Neural progenitor cell (in vitro differentiated cells): ENCODE results near the gene MAP3K6. TPM values are rescaled to one million over a fixed set of nuclear protein-coding genes. Genes with fewer than 3 reads are reported as not detected.

ENCODE experiments used
- DNase-seq: peaks from one replicate; pipeline ENCODE4 v3.0.0-alpha.2; 2016; ENCODE audit warnings: low spot score
- H2AFZ ChIP-seq: fragments of 200-600 bp; sonication (generic); replicated peaks from 2 replicates; pipeline ENCODE4 v1.6.1; 2016; ENCODE audit warnings: antibody characterized with exemption
- H3F3A ChIP-seq: fragments of 200-600 bp; sonication (generic); 2 replicates; pipeline ENCODE4 v1.6.1; 2016; ENCODE audit warnings: antibody characterized with exemption, low read depth
- H3K27ac ChIP-seq: fragments of 200-600 bp; sonication (generic); 2 replicates; pipeline ENCODE4 v1.5.1; 2016; ENCODE audit warnings: mild to moderate bottlenecking
- H3K27me3 ChIP-seq: fragments of 200-600 bp; sonication (generic); 2 replicates; pipeline ENCODE4 v1.6.1; 2016; ENCODE audit warnings: mild to moderate bottlenecking, moderate library complexity
- H3K36me3 ChIP-seq: fragments of 200-600 bp; sonication (generic); 2 replicates; pipeline ENCODE4 v1.5.1; 2016
- H3K4me1 ChIP-seq: fragments of 200-600 bp; sonication (generic); 2 replicates; pipeline ENCODE4 v1.6.1; 2016; ENCODE audit warnings: mixed run types
- H3K4me2 ChIP-seq: fragments of 200-600 bp; sonication (generic); 2 replicates; pipeline ENCODE4 v1.6.1; 2016
- H3K4me3 ChIP-seq: fragments of 200-600 bp; sonication (generic); 2 replicates; pipeline ENCODE4 v1.5.1; 2016
- H3K79me2 ChIP-seq: fragments of 200-600 bp; sonication (generic); 2 replicates; pipeline ENCODE4 v1.6.1; 2016; ENCODE audit warnings: low read depth
- H3K9ac ChIP-seq: fragments of 200-600 bp; sonication (generic); 2 replicates; pipeline ENCODE4 v1.6.1; 2016
- H3K9me3 ChIP-seq: fragments of 200-600 bp; sonication (generic); 2 replicates; pipeline ENCODE4 v1.5.1; 2016; ENCODE audit warnings: low read depth
- H4K20me1 ChIP-seq: fragments of 200-600 bp; sonication (generic); 2 replicates; pipeline ENCODE4 v1.6.1; 2016; ENCODE audit warnings: low read depth
- H3K27ac Mint-ChIP-seq: 3 replicates; pipeline ENCODE4 v1.8.0; 2021; ENCODE audit warnings: mixed read lengths
- H3K27me3 Mint-ChIP-seq: 2 replicates; pipeline ENCODE4 v1.8.0; 2022; ENCODE audit warnings: low read depth, mild to moderate bottlenecking, inconsistent platforms, moderate library complexity, mixed read lengths; ENCODE audit not compliant: insufficient read depth
- H3K36me3 Mint-ChIP-seq: 3 replicates; pipeline ENCODE4 v1.8.0; 2021; ENCODE audit warnings: mixed read lengths
- H3K4me1 Mint-ChIP-seq: 3 replicates; pipeline ENCODE4 v1.8.0; 2021; ENCODE audit warnings: mixed read lengths
- H3K4me3 Mint-ChIP-seq: 3 replicates; pipeline ENCODE4 v1.8.0; 2021; ENCODE audit warnings: mild to moderate bottlenecking, moderate library complexity, mixed read lengths
- H3K9me3 Mint-ChIP-seq: 3 replicates; pipeline ENCODE4 v1.8.0; 2020; ENCODE audit warnings: mixed read lengths
- EZH2 ChIP-seq: fragments of 200-600 bp; sonication (generic); IDR thresholded peaks from 2 replicates; pipeline ENCODE4 v1.6.1; 2017; ENCODE audit warnings: antibody characterized with exemption, mild to moderate bottlenecking, moderate library complexity
- EZH2phosphoT487 ChIP-seq: fragments of 200-600 bp; sonication (generic); IDR thresholded peaks from 2 replicates; pipeline ENCODE4 v1.6.1; 2017; ENCODE audit warnings: antibody characterized with exemption
- total RNA-seq: library from RNA; depleted of rRNA; stranded (reverse); fragments of >200 nt; gene quantifications from 2 replicates; pipeline ENCODE4 v1.2.3, GENCODE V29; 2015; ENCODE audit warnings: low replicate concordance
- TF ChIP-seq, protein P1 (sequence below): fragments of 200-600 bp; sonication (generic); IDR thresholded peaks from 2 replicates; pipeline ENCODE4 v1.5.1; 2017; ENCODE audit warnings: antibody characterized with exemption, mild to moderate bottlenecking

The MAP3K6 gene
- total RNA-seq, 1 donor from 2014 or later: 1.9 TPM

GRCh38 chr1:27383039-27383605 is 16.4 kb upstream of the MAP3K6 start, which contains the start of gene CD164L2:
TSS of gene CD164L2 (minus strand) at chr1:27383333. CDS start at chr1:27383239, 94 bp downstream.
- peak; percentile 88 for DNase-seq
- H3K4me3 ChIP-seq: peak within 1 kb of the TSS; percentile 44
- no peaks in the 10 kb centered on the region for H3K4me1 ChIP-seq
- H4K20me1 ChIP-seq: no peaks in the 10 kb centered on the region
- no peaks in the 10 kb centered on the region for H3K36me3 ChIP-seq
- no peaks in the 10 kb centered on the region for H3K79me2 ChIP-seq
- no peaks in the 10 kb centered on the region for H3F3A ChIP-seq
- no peak within 1 kb of the TSS for H3K4me3 Mint-ChIP-seq
- peak within 1 kb of the TSS; percentile 80 for H3K4me2 ChIP-seq
- H3K9ac ChIP-seq: no peak within 1 kb of the TSS
- peaks cover 7% of the 10 kb centered on the region for H3K27me3 Mint-ChIP-seq
- no peaks in the 10 kb centered on the region for H3K9me3 ChIP-seq
- TF ChIP-seq EZH2phosphoT487 (no peak), EZH2 (no peak)
- TF ChIP-seq, protein P1, sequence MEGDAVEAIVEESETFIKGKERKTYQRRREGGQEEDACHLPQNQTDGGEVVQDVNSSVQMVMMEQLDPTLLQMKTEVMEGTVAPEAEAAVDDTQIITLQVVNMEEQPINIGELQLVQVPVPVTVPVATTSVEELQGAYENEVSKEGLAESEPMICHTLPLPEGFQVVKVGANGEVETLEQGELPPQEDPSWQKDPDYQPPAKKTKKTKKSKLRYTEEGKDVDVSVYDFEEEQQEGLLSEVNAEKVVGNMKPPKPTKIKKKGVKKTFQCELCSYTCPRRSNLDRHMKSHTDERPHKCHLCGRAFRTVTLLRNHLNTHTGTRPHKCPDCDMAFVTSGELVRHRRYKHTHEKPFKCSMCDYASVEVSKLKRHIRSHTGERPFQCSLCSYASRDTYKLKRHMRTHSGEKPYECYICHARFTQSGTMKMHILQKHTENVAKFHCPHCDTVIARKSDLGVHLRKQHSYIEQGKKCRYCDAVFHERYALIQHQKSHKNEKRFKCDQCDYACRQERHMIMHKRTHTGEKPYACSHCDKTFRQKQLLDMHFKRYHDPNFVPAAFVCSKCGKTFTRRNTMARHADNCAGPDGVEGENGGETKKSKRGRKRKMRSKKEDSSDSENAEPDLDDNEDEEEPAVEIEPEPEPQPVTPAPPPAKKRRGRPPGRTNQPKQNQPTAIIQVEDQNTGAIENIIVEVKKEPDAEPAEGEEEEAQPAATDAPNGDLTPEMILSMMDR: no peak
- no peaks in the 10 kb centered on the region for H3K9me3 Mint-ChIP-seq
- H3K4me1 Mint-ChIP-seq: peaks cover 8% of the 10 kb centered on the region
- peak within 1 kb of the TSS; percentile 79 for H2AFZ ChIP-seq
- peaks cover 27% of the 10 kb centered on the region for H3K27me3 ChIP-seq
- no peak within 1 kb of the TSS for H3K27ac ChIP-seq
- H3K27ac Mint-ChIP-seq: no peak within 1 kb of the TSS
- no peaks in the 10 kb centered on the region for H3K36me3 Mint-ChIP-seq

- Histone ChIP-seq H3K4me1 (no peaks in the 10 kb centered on the region), H2AFZ (no peak overlapping the region), H3K4me3 (no peak overlapping the region), H3K9ac (no peak overlapping the region), H3K27me3 (peaks cover 27% of the 10 kb centered on the region), H3K4me2 (no peak overlapping the region), H4K20me1 (no peaks in the 10 kb centered on the region), H3K9me3 (no peaks in the 10 kb centered on the region), H3K79me2 (no peaks in the 10 kb centered on the region), H3F3A (no peaks in the 10 kb centered on the region), H3K36me3 (no peaks in the 10 kb centered on the region), H3K27ac (no peak overlapping the region)
- H3K4me3 Mint-ChIP-seq: peak overlapping the region; percentile 11
- H3K36me3 Mint-ChIP-seq: no peaks in the 10 kb centered on the region
- peaks cover 7% of the 10 kb centered on the region for H3K27me3 Mint-ChIP-seq
- no peak for TF ChIP-seq EZH2
- TF ChIP-seq EZH2phosphoT487: no peak
- TF ChIP-seq, protein P1: no peak
- no peaks in the 10 kb centered on the region for H3K9me3 Mint-ChIP-seq
- DNase-seq: no peak
- no peak overlapping the region for H3K27ac Mint-ChIP-seq
- H3K4me1 Mint-ChIP-seq: peaks cover 8% of the 10 kb centered on the region
Measured at GRCh38 chr1:27381969-27382762, 15.4 kb upstream of the MAP3K6 start.

GRCh38 chr1:27380766-27381733 is 14.3 kb upstream of the MAP3K6 start:
- Histone ChIP-seq H3K79me2 (no peaks in the 10 kb centered on the region), H3K9ac (no peak overlapping the region), H4K20me1 (no peaks in the 10 kb centered on the region), H3K27ac (no peak overlapping the region), H3K4me1 (no peaks in the 10 kb centered on the region), H3K4me3 (no peak overlapping the region), H3K9me3 (no peaks in the 10 kb centered on the region), H3K36me3 (no peaks in the 10 kb centered on the region), H2AFZ (no peak overlapping the region), H3K27me3 (peaks cover 27% of the 10 kb centered on the region), H3F3A (no peaks in the 10 kb centered on the region), H3K4me2 (no peak overlapping the region)
- no peak overlapping the region for H3K27ac Mint-ChIP-seq
- TF ChIP-seq EZH2phosphoT487 (no peak), EZH2 (no peak)
- TF ChIP-seq, protein P1: no peak
- no peak for DNase-seq
- H3K27me3 Mint-ChIP-seq: peaks cover 7% of the 10 kb centered on the region
- no peaks in the 10 kb centered on the region for H3K36me3 Mint-ChIP-seq
- peaks cover 8% of the 10 kb centered on the region for H3K4me1 Mint-ChIP-seq
- H3K9me3 Mint-ChIP-seq: no peaks in the 10 kb centered on the region
- H3K4me3 Mint-ChIP-seq: peak overlapping the region; percentile 54
